Left ventricle myocardium superior (tissue), 1 donor: ENCODE measurements around the gene CLEC16A. TPM values are rescaled to one million over a fixed set of nuclear protein-coding genes. Genes with fewer than 3 reads are reported as not detected.

Source experiments
- ATAC-seq: fragments of 200-7000 bp; cut with Tn5 transposase; one replicate; pipeline ENCODE4 v1.9.1; 2020; ENCODE audit warnings: mild to moderate bottlenecking, moderate library complexity
- DNase-seq: peaks from one replicate; pipeline ENCODE4 v3.0.0-alpha.2; 2020
- intact Hi-C: fragments of 100-400 bp; cut with micrococcal nuclease; formaldehyde crosslinking; loops from one replicate; pipeline ENCODE4 v1.11.0; 2022
- total RNA-seq: library from RNA; stranded (reverse); fragmentation: NEBNext Ultra II Directional; extraction: Animal tissue kit (Norgen Biotek cat#: 25700); gene quantifications from one replicate; pipeline ENCODE4 v1.2.1, GENCODE V29; 2021
- donor health status: DM: no; HTN: yes; CAD: no; lungs with severe emphysema.

Gene CLEC16A
- total RNA-seq, 1 donor from 2014 or later, result 20.6 TPM

- intact Hi-C loops, result no loop called here
- ATAC-seq (no peak), DNase-seq (no peak)
Measured at GRCh38 chr16:11183035-11183812, 238.9 kb downstream of the CLEC16A start.

DNA sequence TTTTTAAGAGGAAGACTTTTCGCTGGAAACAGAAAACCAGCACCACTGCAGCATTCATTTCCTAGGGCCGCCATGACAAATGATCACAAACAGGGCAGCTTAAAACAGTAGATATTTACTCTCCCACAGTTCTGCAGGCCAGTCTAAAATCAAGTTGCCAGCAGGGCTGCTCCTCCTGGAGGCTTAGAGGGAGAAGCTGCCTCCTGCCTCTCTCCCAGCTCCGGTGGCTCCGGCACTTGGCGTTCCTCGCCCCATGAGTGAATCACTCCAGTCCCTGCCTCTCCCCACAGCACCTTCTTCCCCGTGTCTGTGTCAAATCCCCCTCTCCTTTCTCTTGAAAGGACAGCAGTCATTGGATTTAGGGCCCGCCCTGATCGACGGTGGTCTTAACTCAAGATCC is 239.6 kb downstream of the CLEC16A start:
- intact Hi-C loops, result no loop called here
- ATAC-seq (no peak), DNase-seq (no peak)

DNA sequence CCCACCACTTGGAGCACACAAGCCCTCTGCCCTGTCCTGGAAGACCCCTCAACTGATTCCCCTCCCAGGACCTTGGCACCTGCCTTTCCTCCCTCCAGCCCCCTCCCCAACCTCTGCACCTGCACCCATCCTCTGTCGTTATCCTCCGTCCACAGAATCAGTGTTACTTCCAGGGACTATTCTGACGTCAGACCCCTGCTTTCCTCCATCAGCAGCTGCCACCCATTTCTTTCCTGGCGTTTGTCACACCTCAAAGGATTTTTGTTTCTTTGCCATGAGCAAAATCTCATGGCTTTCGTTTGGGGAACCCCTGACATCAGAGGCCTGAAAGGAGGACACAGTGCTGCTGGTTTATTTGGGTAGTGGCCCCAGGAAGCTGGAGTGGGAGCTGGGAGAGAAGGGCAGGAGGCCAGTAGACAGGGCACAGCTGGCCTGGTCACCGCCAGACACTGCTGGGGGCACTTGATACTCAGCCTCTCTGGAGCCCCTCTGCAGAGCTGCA is 243.2 kb downstream of the CLEC16A start:
- intact Hi-C loops, result no loop called here
- no peak for ATAC-seq
- no peak for DNase-seq

GRCh38 chr16:11188801-11189740 is 244.7 kb downstream of the CLEC16A start:
- ATAC-seq (no peak), DNase-seq (no peak)
- intact Hi-C loops, result no loop called here

DNA sequence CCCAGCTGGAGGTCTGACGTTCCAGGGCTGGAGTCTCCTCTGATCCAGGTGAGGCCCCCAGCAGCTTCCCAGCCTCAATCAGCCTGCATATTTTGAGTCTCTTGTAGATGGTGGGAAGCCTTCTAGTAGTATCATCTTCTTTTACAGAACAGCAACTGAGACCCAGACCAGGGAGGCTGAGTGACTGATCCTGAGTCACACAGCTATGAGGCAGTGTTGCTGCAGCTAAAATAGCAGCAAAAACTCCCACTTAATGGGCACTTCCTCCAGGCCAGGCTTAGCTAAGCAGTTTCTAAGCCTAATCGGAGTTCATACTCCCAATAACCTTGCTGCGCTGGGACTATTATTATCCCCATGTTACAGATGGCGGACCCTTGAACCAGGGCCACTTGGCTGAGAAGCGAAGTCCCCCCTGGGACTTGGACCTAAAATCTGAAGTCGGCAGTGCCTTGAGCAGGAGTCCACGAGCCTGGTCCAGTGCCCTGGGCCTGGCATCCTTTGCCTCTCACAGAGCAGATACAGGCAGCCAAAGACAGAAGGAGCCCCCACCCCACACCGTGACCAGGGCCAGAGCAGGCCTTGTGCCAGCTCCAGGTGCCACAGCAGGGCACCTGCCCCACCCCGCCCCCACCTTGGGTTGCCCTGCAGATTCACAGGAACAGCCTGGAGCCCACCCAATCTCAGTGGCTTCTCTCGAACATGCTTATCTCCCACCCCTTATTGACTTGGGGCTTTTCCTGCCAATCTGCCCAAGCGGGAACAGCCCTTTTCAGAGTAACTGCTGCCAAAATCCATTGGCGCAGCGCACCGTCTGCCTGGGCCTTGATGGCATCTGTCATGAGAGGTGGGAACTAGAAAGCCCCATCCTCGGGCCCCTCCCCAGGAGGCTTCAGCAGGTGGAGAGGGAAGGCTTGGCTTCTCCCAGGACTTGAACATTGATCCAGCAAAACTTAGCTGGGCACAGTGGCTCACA is 246.5 kb downstream of the CLEC16A start:
- ATAC-seq (no peak), DNase-seq (no peak)
- intact Hi-C loops, result no loop called here

GRCh38 chr16:11191665-11192064 is 247.3 kb downstream of the CLEC16A start:
- no peak for ATAC-seq
- intact Hi-C loops, result no loop called here
- no peak for DNase-seq

- no peak for DNase-seq
- intact Hi-C loops, result no loop called here
- ATAC-seq, result no peak
Measured at GRCh38 chr16:11193494-11193893, 249.1 kb downstream of the CLEC16A start.

GRCh38 chr16:11194913-11195312 is 250.5 kb downstream of the CLEC16A start:
- DNase-seq, result no peak

DNA sequence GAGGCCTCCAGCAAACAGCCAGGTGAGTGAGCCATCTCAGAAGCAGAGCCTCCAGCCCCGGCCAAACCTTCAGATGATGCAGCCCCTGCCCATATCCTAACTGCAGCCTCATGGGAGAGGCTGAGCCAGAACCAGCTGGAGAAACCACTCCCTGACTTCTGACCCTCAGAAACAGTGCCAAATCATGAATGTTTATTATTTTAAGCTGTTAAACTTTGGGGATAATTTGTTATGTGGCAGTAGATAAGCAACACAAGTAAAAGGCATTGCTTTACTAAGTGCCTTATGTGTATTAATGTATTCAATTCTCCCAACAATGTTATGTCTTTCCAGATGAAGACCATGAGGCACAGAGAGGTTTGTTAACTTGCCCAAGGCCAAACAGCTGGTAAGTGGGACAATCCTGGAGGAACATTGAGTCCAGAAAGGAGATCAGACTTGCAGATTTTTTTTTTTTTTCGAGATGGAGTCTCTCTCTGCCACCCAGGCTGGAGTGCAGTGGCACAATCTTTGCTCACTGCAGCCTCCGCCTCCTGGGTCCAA is 252.0 kb downstream of the CLEC16A start:
- DNase-seq, result no peak
- ATAC-seq, result no peak
- intact Hi-C loops, result no loop called here

More at GRCh38 chr16:11194913-11195312, 250.5 kb downstream of the CLEC16A start:
- ATAC-seq, result no peak
- intact Hi-C loops, result no loop called here

- intact Hi-C loops, result no loop called here
- ATAC-seq, result no peak
Measured at GRCh38 chr16:11198375-11198774, 254.0 kb downstream of the CLEC16A start.

GRCh38 chr16:11198828-11199227 is 254.5 kb downstream of the CLEC16A start:
- ATAC-seq (no peak), DNase-seq (no peak)
- intact Hi-C loops, result no loop called here

More at GRCh38 chr16:11198375-11198774, 254.0 kb downstream of the CLEC16A start:
- no peak for DNase-seq

GRCh38 chr16:11200592-11200991 is 256.2 kb downstream of the CLEC16A start:
- intact Hi-C loops, result no loop called here
- DNase-seq (no peak), ATAC-seq (no peak)

DNA sequence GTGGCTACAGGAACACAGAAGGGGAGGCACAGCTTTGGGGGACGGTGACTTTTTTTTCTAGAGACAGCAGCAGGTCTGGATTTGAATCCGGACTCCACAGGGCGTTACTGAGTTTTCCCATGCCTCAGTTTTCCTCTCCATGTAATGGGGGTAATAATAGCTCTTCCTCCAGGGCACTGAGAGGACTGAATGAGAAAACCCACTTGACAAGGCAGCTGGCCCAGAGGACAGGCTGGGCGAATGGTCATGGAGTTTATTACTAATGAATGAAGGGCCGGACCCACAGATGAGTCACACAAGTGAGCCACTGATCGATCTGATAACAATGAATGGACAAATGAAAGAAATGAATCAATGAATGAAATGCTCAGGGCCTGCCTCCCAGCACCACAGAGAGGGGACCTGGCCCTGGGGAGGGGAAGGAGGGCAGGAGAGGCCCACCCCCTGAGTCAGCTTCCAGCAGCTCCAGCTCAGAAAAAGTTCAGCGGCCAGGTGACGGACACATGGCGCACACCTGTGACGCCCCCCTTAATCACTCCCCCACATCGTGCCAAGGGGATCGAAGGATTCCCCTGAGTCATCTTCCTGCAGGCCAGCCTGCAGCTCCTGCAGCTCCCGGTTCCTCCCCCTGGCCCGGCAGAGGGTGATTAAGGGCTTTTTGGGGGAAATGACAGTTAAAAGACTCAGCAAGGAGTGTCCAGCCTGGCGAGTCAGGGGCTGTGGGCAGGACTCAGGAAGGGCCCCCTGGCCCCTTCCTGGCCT is 257.3 kb downstream of the CLEC16A start:
- DNase-seq, result no peak
- intact Hi-C loops, result no loop called here
- ATAC-seq, result no peak

- ATAC-seq (no peak), DNase-seq (no peak)
- intact Hi-C loops, result no loop called here
Measured at GRCh38 chr16:11202260-11203091, 258.1 kb downstream of the CLEC16A start.

- DNase-seq (no peak), ATAC-seq (no peak)
- intact Hi-C loops, result no loop called here
Measured at GRCh38 chr16:11203111-11203623, 258.8 kb downstream of the CLEC16A start.

DNA sequence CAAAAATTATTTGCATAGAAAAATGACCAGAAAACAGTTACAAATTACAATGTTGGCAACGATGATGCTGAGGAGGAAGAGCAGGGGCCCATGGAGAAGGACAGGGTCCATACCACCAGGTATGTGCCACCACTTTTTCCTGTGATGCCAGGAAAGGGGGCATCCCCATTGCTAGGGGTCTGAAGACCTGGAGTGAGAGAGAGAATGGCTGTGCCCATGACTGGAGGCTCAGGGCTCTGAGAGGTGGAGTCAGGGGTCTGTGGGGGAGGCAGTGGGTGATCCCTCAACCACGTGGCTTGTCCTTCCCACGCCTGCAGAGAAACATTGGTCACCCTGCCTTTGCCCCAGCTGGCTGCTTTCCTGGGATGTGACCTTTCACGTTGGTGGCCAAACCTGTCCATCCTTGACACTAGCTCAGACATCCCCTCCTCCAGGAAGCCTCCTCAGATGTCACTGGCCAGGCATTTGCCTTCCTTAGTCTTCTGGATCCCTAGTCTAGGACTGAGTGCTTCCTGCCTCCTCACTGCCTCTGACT is 260.2 kb downstream of the CLEC16A start:
- ATAC-seq (no peak), DNase-seq (no peak)
- intact Hi-C loops, result no loop called here
